Heart left ventricle (tissue), 16 donors: ENCODE results near the gene TRPM3. TPM values are rescaled to one million over a fixed set of nuclear protein-coding genes. Genes with fewer than 3 reads are reported as not detected.

Source experiments
- ATAC-seq, 4 donors: fragments of 200-7000 bp; cut with Tn5 transposase; one replicate each; pipeline ENCODE4 v1.9.1; 2020 to 2022; ENCODE audit warnings: moderate library complexity in 4 of 4, mild to moderate bottlenecking in 3 of 4, moderate number of reproducible peaks in 1 of 4
- DNase-seq, 5 donors: peaks; one replicate each; pipeline ENCODE4 v3.0.0-alpha.2; 2020
- H3K27ac ChIP-seq, 12 donors: fragments of 200-600 bp; sonication (generic) in 4 of 12; one replicate each; pipeline versions ENCODE4 v1.5.0 to v1.8.0; 2016 to 2022; ENCODE audit warnings: mild to moderate bottlenecking in 2 of 12
- H3K27me3 ChIP-seq, 9 donors: fragments of 200-600 bp; sonication (generic) in 2 of 9; one replicate each; pipeline versions ENCODE4 v1.5.1 to v1.8.0; 2016 to 2022; ENCODE audit warnings: mild to moderate bottlenecking in 3 of 9
- H3K36me3 ChIP-seq, 9 donors: fragments of 200-600 bp; sonication (generic) in 2 of 9; one replicate each; pipeline versions ENCODE4 v1.5.0 to v1.8.0; 2018 to 2022; ENCODE audit warnings: mild to moderate bottlenecking in 2 of 9
- H3K4me1 ChIP-seq, 12 donors: fragments of 200-600 bp; sonication (generic) in 4 of 12; one replicate each; pipeline versions ENCODE4 v1.5.0 to v1.8.0; 2016 to 2022; ENCODE audit warnings: mild to moderate bottlenecking in 3 of 12
- H3K4me3 ChIP-seq, 12 donors: fragments of 200-600 bp; sonication (generic) in 4 of 12; one replicate each; pipeline versions ENCODE4 v1.5.0 to v1.8.0; 2017 to 2022; ENCODE audit warnings: mild to moderate bottlenecking in 9 of 12, moderate library complexity in 4 of 12
- H3K9me3 ChIP-seq, 12 donors: fragments of 200-600 bp; sonication (generic) in 4 of 12; one replicate each; pipeline versions ENCODE4 v1.5.0 to v1.8.0; 2016 to 2022; ENCODE audit warnings: mild to moderate bottlenecking in 1 of 12
- CTCF ChIP-seq, 12 donors: fragments of 200-600 bp; sonication (generic) in 4 of 12; IDR thresholded peaks; one replicate each; pipeline versions ENCODE4 v1.5.0 to v1.8.0; 2018 to 2022; ENCODE audit warnings: antibody characterized with exemption in 12 of 12, mild to moderate bottlenecking in 5 of 12
- POLR2A ChIP-seq, 2 donors: fragments of 450-650 bp; IDR thresholded peaks; one replicate each; pipeline ENCODE4 v1.6.1; 2017; ENCODE audit warnings: antibody characterized with exemption in 2 of 2, mild to moderate bottlenecking in 2 of 2, moderate library complexity in 2 of 2
- WGBS, 4 donors: extraction: QIAGEN DNeasy Blood & Tissue Kit in 2 of 4; methylation state at CpG; one replicate each; pipeline versions ENCODE4 v1.1.5 to v1.1.7; 2013 to 2018; 5-methylcytosine and 5-hydroxymethylcytosine counted together
- intact Hi-C, 10 donors: fragments of 100-400 bp; cut with DNase I; formaldehyde crosslinking; loops; one replicate each; pipeline versions ENCODE4 v1.11.1 to v1.14.2; 2022
- polyA plus RNA-seq, 2 donors: library from polyadenylated mRNA; stranded (reverse); fragments of 200-250 nt; gene quantifications; one replicate each; pipeline ENCODE4 v1.2.3, GENCODE V29; 2013
- total RNA-seq, 9 donors: library from RNA; depleted of rRNA in 2 of 9; stranded (reverse); fragments of >200 nt in 2 of 9; fragmentation: NEBNext Ultra II Directional in 3 of 9; extraction: Animal tissue kit (Norgen Biotek cat#: 25700) in 3 of 9; gene quantifications; one replicate each; pipeline versions ENCODE4 v1.1.0 to v1.2.4, GENCODE V29; 2016 to 2023
- donor health status: ischemic (EF 13 %, LVEDD 7.1; RV severe dilation, severe dysfunction).
- donor health status: healthy with polysubstance abuse.
- donor health status: DM: no; HTN: yes; CAD: no.
- donor health status: DM: no; HTN: no; CAD: no.
- donor health status: ischemic (EF 25% LVEDD 6.9; RV normal size, moderate dysfunction).
- donor health status: ischemic (EF 25% LVEDD 5.7; RV mildly dilated, moderate dysfunction).
- donor health status: healthy.
- donor health status: DM: yes; HTN: yes; CAD: no.
- donor health status: ischemic (EF 35%, LVEDD 5.7; RV mildly dilated, moderate dysfunction).
- donor health status: nonischemic (EF 11% LVEDD 7.7; RV severe dilation, severe dysfunction).
- donor health status: DM: yes; HTN: yes; CAD: no.
- donor health status: PGD.
- donor health status: ischemic (EF 29% LVEDD 5.4; RV normal size, mild dysfunction).
- donor health status: nonischemic (EF 23%, LVEDD 6.1; RV moderate dilation, normal function).

Gene TRPM3
- total and polyA plus RNA-seq, 11 donors: 0.02 to 0.91 (median 0.10) TPM; not detected in 1

GRCh38 chr9:70499621-70500020, 621.8 kb downstream of the TRPM3 start:
- no peak for DNase-seq
- TF ChIP-seq CTCF (IDR thresholded peaks at IDR 0.05) (no peak), POLR2A (IDR thresholded peaks at IDR 0.05) (no peak)
- Histone ChIP-seq H3K4me3 (no peak overlapping the region), H3K27ac (no peak overlapping the region), H3K4me1 (peaks cover 0 to 32% (median 5%) of the 10 kb centered on the region in 12 donors), H3K36me3 (no peaks in the 10 kb centered on the region), H3K27me3 (no peaks in the 10 kb centered on the region), H3K9me3 (no peaks in the 10 kb centered on the region)
- intact Hi-C loops: loop anchor here in 3 of 10 donors (5.0 kb wide), 2 partner anchors 88 to 98 kb away; no protein-coding TSS in a partner anchor
- ATAC-seq: no peak
- 86 to 92% (median 89%) methylated on average over 1 of the region's 1 CpG for WGBS, 4 donors

GRCh38 chr9:70498866-70499265, 622.6 kb downstream of the TRPM3 start:
- intact Hi-C loops: loop anchor here in 2 of 10 donors (5.0 kb wide), 2 partner anchors 88 to 98 kb away; no protein-coding TSS in a partner anchor
- H3K9me3 ChIP-seq: no peaks in the 10 kb centered on the region
- H3K27ac ChIP-seq: no peak overlapping the region
- H3K27me3 ChIP-seq: no peaks in the 10 kb centered on the region
- DNase-seq: no peak
- no peak for TF ChIP-seq POLR2A (IDR thresholded peaks at IDR 0.05)
- TF ChIP-seq CTCF (IDR thresholded peaks at IDR 0.05): no peak
- 95 to 98% (median 96%) methylated on average over 3 of the region's 3 CpGs for WGBS, 4 donors
- no peak for ATAC-seq
- H3K36me3 ChIP-seq: no peaks in the 10 kb centered on the region
- no peak overlapping the region for H3K4me3 ChIP-seq
- peaks cover 0 to 34% (median 12%) of the 10 kb centered on the region in 12 donors for H3K4me1 ChIP-seq

GRCh38 chr9:70496244-70496643, 625.2 kb downstream of the TRPM3 start:
- Histone ChIP-seq H3K9me3 (no peaks in the 10 kb centered on the region), H3K4me3 (no peak overlapping the region), H3K27ac (no peak overlapping the region), H3K27me3 (no peaks in the 10 kb centered on the region), H3K36me3 (no peaks in the 10 kb centered on the region), H3K4me1 (peaks cover 4 to 47% (median 29%) of the 10 kb centered on the region in 12 donors)
- no peak for DNase-seq
- WGBS, 4 donors: 59 to 81% (median 77%) methylated on average over 2 of the region's 2 CpGs
- ATAC-seq: no peak
- no peak for TF ChIP-seq POLR2A (IDR thresholded peaks at IDR 0.05)
- TF ChIP-seq CTCF (IDR thresholded peaks at IDR 0.05): no peak
- intact Hi-C loops: loop anchor here in 2 of 10 donors (5.0 kb wide), 2 partner anchors 91 to 101 kb away; no protein-coding TSS in a partner anchor

GRCh38 chr9:70495514-70495913, 625.9 kb downstream of the TRPM3 start:
- peaks cover 4 to 55% (median 34%) of the 10 kb centered on the region in 12 donors for H3K4me1 ChIP-seq
- intact Hi-C loops: loop anchor here in 2 of 10 donors (5.0 kb wide), 2 partner anchors 92 to 102 kb away; no protein-coding TSS in a partner anchor
- DNase-seq: no peak
- no peaks in the 10 kb centered on the region for H3K27me3 ChIP-seq
- 74 to 92% (median 87%) methylated on average over 6 of the region's 6 CpGs for WGBS, 4 donors
- H3K36me3 ChIP-seq: no peaks in the 10 kb centered on the region
- peak in 2 of 4 donors; percentile 12 to 13 for ATAC-seq
- peak overlapping the region in 8 of 12 donors; percentile 2 to 80 (median 59) for H3K27ac ChIP-seq
- TF ChIP-seq POLR2A (IDR thresholded peaks at IDR 0.05) (no peak), CTCF (IDR thresholded peaks at IDR 0.05) (no peak)
- H3K9me3 ChIP-seq: no peaks in the 10 kb centered on the region
- no peak overlapping the region for H3K4me3 ChIP-seq
